GM18861 (cell line): ENCODE data around the gene TNPO3.
"Not testable (repeated sequence)": the region's sequence is repeated elsewhere in the genome, so short reads cannot be mapped to it uniquely, and the experiment has no call there.

Experiments used
- ATAC-seq: cut with Tn5 transposase; IDR thresholded peaks from one replicate; pipeline ENCODE4 v1.9.1; 2021; ENCODE audit not compliant: unreplicated experiment

Gene TNPO3

DNA sequence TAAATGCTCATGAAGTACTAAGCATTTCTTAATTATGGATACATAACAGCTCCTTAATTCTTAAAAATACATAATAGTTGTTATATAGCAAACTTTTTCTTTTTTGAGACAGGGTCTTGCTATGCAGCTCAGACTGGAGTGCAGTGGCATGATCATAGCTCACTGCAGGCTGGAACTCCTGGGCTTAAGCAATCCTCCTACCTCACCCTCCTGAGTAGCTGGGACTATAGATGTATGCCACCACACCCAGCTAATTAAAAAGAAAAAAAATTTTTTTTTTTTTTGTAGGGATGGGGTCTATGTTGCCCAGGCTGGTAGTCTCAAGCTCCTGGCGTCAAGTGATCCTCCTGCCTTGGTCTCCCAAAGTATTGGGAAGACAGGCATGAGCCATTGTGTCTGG lies 86.3 kb downstream of the TNPO3 start:
- no peak for ATAC-seq

DNA sequence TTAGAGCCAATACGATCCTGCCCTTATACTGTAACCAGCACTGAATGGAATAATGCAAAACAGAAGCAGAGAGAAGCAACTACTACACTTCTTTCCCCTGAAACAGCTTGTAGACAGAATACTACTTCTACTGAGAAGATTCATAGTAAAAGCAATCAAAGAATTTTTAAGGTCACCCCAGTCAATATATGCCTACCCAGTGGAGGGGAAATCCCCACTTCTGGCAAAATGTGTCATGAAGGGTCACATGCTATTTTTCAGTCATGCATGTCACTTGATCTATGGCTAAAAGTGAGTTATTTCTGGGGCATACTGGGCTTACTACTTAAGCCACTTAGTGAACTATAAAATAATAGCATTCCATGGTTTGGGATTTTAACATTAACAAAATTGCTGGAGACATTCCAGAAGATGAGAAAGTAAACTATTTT lies 91.6 kb downstream of the TNPO3 start:
- ATAC-seq, result peak; percentile 72

DNA sequence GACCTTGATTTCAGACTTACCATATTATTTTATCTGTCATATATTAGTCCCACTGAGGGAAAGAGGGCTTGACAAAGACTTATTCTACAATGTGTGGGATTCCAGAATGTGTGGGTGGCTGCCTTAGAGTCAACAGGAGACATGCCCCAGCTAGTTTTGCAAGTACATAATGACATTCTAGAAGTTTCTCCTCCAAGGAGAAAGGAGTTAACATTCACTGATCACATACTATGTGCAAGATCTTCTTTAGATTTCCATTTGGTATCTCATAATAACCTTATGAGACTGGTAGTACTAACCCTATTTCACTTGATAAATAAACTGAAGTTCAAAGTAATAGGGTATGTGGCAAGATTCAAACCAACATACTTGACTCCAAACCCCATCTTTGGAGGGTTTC lies 92.0 kb downstream of the TNPO3 start:
- ATAC-seq, result peak; percentile 16

DNA sequence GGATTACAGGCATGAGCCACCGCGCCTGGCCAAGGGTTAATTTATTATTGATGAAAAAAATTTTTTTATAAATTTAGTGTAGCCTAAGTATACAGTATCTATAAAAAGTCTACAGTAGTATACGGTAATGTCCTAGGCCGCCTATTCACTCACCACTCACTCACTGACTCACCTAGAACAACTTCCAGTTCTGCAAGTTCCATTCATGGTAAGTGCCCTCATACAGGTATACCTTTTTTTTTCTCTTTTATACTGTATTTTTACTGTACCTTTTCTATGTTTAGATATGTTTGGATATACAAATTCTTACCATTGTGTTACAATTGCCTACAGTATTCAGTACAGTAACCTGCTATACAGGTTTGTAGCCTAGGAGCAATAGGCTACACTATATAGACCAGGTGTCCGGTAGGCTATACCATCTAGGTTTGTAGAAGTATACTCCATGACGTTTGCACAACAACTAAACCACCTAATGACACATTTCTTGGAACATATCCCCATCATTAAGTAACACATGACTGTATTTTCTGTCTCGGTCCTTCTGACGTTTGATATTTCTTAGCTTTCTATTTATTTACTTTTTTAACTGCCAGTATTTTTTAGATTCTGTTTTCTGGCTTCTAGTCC lies 93.8 kb downstream of the TNPO3 start:
- ATAC-seq, result no peak

DNA sequence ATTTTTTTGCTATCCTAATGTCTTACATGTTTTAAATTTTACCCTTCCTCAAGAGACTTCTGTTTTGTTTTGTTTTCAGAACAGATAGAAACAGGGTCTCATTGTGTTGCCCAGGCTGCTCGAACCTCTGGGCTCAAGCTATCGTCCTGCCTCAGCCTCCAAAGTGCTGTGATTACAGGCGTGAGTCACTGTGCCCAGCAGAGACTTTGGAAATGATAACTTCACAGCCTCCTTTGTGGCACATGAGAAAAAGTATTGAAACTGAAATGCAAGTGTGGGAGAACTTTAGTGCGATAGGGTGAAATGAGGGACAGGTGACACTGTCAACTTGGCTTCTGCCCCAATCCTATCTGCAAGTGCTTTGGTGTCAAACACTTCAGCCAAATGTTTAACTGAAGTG lies 95.6 kb downstream of the TNPO3 start:
- no peak for ATAC-seq

DNA sequence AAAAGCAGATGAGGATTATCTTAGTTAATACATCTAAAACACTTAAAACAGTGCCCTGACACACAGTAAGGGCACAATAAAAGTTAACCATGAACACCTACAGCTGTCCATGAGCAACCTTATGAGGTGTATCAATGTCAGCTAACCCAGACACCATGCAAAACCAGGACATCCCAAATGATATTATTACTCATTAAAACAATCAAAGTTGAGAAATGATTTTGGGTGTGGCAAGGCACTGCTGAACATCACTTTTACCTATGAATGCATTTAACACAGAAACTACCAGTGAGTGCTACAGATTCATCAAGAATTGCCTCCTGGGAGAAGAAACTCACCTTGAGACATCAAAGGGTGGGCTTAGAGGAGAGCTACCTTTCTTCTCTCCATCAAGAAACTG lies 98.9 kb downstream of the TNPO3 start:
- ATAC-seq, result no peak

DNA sequence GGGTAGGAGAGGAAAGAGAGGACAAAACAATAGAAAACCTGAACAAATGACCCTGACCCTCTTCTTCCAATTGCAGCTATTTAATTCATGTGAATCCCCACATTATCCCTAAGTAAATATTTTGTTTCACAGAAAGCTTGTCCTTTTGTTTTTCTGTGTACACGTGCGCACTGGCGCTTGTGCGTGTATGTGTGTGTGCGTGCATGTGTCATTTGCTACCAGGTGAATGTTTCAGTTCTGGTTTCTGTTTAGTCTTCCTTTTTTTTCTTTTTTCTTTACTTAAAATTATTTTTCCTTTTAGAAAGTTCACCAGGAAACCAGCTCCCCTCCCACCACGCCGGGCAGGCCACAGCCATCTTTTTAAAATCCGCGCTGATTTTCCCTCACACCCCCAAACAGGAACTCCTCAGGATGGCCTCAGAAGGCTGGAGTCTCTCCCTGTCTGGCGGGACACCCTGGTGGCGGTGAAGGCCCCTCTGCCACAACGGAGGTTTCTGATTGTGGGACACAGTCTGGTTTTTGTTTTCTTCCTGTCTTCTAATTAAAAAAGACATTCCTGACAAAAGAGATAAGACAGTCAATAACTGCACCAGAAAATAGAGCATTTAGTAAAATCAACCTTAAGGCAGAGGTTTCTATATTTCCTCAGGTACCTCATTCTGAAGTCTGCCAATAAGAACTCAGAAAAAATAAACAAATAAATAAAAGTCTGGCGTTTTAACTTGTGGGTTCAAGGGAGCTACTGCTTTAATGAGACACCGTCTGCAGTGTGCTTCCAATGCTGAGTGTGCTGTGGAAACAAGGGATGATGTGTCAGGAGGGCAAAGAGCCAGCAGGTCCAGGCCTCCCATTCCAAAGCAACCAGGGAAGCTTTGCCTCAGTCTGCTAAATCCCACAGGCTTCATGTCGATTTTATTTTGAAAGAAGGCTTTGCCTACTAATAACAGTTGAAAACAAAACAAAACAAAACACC lies 99.8 kb downstream of the TNPO3 start:
- peak; percentile 41 for ATAC-seq

DNA sequence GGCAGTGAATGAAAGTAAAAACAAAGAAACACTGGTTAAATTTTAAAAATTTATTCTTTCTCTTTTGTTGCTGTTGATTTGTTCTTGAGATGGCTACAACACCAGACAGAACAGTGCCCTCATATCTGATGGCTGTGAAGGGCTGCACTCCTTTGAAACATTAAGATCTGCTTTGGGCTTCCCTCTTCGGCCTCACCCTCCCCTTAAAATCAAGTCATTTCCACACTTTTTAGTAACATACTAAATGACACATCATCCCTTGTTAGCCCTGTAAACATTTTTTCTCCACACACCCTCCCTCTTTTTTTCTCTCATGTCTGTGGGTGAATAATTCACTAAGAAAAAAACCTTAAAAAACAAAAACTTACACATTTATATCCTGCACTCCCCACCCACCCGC lies 100.8 kb downstream of the TNPO3 start:
- no peak for ATAC-seq

DNA sequence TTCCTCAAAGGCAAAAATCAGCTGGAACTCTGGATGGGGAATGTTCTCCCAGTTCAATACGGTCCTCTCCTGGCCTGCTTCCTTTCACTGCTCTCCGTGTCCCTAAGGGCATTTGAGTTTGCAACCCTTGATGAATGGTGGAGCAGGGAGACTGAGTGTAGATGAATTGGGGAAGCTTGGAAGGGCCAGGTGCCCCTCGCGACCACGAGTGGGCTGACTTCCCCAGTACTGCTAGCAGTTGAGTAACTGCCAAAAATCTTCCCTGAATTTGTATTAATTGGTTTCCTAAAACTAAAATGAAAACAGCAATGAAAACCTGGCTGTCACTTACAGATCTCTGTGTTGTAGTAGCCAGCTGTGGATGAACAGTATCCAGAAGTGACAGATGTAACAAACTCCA lies 103.6 kb downstream of the TNPO3 start:
- ATAC-seq, result no peak

DNA sequence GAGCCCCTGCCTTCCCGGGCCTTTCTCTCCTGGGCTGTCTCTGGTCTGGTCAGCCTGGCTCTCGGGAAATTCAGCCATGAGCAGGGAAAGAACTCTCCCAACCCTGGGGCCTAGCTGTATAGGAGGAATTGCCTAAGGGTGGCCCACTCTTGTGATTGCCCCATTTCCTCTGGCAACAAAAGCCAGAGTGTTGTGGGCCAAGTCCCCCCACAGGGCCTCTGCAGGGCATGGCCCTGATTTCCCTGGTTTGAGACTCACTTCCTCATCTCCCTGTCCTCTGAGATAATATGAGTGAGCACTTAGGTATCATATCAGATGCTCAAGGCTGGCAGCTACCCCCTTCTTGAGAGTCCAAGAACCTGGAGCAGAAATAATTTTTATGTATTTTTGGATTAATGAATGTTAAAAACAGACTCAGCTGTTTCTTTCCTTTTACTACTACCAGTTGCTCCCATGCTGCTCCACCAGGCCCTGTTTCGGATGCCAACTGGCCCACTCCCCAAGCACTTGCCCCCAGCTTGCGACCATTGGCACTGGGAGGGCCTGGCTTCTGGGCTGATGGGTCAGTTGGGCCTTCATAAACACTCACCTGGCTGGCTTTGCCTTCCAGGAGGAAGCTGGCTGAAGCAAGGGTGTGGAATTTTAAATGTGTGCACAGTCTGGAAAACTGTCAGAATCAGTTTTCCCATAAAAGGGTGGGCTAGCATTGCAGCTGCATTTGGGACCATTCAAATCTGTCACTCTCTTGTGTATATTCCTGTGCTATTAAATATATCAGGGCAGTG lies 105.7 kb downstream of the TNPO3 start:
- ATAC-seq, result no peak

DNA sequence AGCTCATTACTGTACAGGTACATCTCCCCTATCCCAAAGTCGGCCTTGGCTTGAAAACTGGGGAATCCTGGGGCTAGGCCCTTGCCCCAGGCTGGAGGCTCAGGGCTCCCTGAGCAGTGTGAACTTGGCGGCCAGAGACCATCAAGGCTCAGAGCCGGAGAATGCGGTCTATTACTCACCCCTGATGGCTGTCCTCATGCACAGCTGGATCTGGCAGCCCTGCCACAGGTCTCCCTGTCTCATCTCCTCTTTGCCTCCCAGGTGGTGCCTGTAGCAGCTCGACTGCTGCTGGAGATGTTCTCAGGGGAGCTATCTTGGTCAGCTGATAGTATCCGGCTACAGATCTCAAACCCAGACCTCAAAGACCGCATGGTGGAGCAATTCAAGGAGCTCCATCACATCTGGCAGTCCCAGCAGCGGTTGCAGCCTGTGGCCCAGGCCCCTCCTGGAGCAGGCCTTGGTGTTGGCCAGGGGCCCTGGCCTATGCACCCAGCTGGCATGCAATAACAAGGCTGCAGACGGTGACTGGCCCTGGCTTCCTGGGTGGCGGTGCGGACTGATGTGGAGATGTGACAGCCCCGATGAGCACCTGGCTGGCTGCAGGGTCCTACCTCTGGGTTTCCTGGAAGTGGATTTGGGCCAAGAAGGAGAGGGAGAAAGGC lies 106.5 kb downstream of the TNPO3 start:
- no peak for ATAC-seq

DNA sequence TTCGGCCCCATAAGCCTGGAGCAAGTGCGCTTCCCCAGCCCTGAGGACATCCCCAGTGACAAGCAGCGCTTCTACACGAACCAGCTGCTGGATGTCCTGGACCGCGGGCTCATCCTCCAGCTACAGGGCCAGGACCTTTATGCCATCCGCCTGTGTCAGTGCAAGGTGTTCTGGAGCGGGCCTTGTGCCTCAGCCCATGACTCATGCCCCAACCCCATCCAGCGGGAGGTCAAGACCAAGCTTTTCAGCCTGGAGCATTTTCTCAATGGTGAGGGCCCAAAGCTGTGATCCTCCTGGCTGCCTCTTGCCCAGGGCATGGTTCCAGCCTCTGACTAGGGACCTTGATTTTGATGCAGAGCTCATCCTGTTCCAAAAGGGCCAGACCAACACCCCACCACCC lies 107.1 kb downstream of the TNPO3 start:
- no peak for ATAC-seq

DNA sequence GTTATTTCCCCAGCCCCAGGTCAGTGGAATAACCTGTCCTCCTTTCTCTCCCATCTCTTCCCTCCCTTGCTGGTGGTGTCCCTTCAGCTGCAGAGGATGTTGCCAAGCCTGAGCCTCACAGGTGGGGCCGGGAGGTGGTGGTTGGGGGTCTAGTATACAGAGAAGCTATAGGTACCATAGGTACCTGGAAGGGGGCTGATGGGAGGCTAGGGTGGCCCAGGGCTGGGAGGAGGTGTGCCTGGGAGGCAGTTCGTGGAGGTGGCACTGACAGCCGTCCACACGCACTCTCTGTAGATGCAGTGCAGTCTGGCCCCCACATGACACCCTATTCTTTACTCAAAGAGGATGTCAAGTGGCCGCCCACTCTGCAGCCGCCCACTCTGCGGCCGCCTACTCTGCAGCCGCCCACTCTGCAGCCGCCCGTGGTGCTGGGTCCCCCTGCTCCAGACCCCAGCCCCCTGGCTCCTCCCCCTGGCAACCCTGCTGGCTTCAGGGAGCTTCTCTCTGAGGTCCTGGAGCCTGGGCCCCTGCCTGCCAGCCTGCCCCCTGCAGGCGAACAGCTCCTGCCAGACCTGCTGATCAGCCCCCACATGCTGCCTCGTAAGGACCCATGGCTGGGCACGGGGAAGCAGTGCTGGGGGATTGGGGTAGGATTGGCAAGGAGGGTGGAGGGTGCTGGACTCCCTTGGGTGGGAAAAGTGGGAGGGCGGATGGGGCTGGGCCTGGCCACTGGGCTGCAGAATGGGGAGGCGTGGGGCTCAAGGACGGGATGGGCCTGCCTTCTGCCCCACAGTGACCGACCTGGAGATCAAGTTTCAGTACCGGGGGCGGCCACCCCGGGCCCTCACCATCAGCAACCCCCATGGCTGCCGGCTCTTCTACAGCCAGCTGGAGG lies 107.7 kb downstream of the TNPO3 start:
- ATAC-seq, result no peak

DNA sequence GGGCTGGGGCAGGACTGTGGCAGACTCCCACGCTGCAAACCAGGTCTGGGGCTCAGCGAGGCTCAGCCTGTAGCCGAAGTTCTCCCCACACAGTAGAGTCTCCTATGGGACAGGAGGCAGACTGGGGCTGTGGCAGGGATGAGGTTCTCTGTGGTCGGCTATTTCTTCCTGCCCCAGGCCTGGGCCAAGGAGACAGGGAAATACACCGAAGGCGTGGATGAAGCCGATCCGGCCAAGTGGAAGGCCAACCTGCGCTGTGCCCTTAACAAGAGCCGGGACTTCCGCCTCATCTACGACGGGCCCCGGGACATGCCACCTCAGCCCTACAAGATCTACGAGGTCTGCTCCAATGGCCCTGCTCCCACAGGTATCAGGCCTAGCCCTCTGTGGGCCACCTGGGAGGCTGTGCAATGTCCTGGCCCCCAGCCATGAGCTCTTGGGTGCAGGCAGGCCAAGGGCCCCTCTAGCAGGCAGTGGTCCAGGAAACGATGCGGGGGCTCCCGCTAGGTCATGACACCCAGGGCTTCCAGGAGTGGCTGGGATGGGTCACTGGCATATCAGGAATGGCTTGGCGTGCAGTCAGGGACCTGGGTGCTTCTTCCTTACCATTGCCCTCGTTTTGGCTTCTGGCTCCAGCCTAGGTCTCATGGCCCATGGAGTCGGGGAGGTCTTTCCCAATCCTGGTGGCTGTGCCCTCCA lies 109.1 kb downstream of the TNPO3 start:
- no peak for ATAC-seq

DNA sequence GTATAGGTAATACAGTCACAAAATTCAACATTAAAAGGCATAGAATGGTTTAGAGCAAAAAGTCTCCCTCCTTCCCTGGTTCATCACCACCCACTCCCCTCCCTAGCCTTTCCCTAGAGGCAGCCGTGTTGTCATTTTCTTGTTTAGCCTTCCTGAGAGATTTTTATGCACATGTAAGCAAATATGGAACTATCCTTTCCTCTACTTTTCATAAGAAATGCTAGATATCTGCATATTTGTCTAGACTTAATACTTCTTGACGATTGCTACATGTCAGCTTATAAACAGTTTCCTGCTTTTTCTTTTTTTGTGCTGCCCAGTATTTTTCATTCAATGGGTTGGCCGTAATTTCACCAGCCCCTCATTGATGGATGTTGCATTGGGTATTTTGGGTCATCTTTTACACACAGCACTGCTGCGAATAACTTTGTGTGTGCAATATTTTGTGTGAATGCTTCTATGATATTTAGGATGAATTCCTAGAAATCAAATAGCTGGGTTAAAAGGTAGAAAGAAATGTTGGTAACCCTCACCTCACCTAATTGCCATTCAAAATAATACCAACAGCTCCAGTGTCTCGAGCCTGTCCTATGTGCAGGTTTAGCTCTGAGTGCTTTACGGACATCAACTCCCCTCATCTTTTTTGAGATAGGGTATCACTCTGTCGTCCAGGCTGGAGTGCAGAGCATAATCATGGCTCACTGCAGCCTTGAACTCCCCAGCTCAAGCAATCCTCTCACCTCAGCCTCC lies 110.2 kb downstream of the TNPO3 start:
- no peak for ATAC-seq

DNA sequence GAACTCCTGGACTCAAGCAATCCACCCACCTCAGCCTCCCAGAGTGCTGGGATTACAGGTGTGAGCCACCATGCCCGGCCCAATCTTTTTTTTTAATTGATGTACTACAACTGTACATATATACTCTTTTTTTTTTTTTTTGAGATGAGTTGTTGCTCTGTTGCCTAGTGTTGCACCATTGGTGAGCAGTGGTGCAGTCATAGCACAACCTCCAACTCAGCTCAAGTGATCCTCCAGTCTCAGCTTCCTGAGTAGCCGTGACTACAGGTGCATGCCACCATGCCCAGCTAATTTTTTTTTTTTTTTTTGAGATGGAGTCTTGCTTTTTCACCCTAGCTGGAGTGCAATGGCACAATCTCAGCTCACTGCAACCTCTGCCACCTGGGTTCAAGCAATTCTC lies 111.7 kb downstream of the TNPO3 start:
- not testable (repeated sequence) for ATAC-seq

DNA sequence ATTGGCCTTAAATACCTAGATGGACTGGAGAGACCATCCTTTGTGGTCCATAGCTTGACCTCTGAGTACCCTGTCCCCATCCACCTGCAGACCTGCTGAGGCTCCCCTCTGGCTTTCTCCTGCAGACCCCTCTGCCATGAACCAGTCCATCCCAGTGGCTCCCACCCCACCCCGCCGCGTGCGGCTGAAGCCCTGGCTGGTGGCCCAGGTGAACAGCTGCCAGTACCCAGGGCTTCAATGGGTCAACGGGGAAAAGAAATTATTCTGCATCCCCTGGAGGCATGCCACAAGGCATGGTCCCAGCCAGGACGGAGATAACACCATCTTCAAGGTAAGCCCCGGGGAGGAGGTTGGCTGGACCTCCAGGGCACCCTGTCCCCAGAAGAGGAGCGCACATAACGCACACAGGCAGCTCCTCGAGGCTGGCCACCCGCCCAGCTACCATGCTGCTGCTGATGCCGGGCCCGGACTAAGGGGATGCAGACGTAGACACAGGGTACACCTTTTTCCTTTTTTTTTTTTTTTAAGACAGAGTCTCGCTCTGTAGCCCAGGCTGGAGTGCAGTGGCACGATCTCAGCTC lies 112.9 kb downstream of the TNPO3 start:
- ATAC-seq, result no peak

DNA sequence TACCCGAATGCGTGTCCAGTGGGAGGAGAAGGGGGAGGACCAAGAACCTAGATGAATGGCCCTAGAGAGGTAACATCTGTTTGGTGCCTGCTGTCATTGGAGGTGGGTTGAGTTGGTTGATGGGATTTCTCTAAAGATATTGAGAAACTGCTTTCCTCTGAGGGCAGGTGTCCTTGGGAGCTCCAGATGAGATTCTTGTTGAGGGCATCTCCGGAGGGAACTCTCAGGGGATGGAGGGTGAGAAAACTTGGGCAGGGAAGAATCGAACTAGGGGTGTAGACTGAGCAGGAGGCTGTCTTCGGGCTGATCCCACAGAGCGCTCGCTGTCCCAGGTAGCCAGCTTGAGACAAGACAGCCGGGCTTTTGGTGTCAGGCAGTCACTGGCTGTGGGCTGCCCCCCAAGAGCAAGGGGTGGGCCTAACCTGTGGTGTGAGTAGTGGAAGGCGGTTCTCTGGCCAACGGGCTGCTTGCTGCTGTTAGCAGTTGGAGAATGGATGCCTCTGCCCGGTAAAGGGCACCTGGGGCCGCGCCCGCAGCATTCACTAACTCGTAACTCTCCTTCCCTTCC lies 113.5 kb downstream of the TNPO3 start:
- ATAC-seq, result no peak
